WTC11 (cell line): Measurements from ENCODE around the gene CMBL.

Experiments
- CBFB ChIP-seq: sonication (generic); formaldehyde crosslinking; IDR thresholded peaks from 2 replicates; pipeline ENCODE4 v1.8.1; 2022; ENCODE audit warnings: mild to moderate bottlenecking, low read depth, missing genetic modification reagents
- CREM ChIP-seq: sonication (generic); formaldehyde crosslinking; IDR thresholded peaks from 2 replicates; pipeline ENCODE4 v1.8.1; 2022; ENCODE audit warnings: mild to moderate bottlenecking, missing genetic modification reagents, moderate library complexity
- FOXJ3 ChIP-seq: sonication (generic); formaldehyde crosslinking; IDR thresholded peaks from 2 replicates; pipeline ENCODE4 v1.9.0; 2021; ENCODE audit warnings: missing genetic modification reagents, mild to moderate bottlenecking, borderline replicate concordance
- FOXP1 ChIP-seq: sonication (generic); formaldehyde crosslinking; IDR thresholded peaks from 2 replicates; pipeline ENCODE4 v1.8.0; 2022; ENCODE audit warnings: missing genetic modification reagents, mild to moderate bottlenecking, moderate library complexity, borderline replicate concordance
- GRHL2 ChIP-seq: fragments of 250-450 bp; sonication (Bioruptor Pico); IDR thresholded peaks from 2 replicates; pipeline ENCODE4 v1.8.0; 2022; ENCODE audit warnings: mild to moderate bottlenecking, moderate library complexity; ENCODE audit not compliant: insufficient replicate concordance, severe bottlenecking
- JUN ChIP-seq: sonication (generic); formaldehyde crosslinking; IDR thresholded peaks from 2 replicates; pipeline ENCODE4 v1.8.0; 2023; ENCODE audit warnings: mild to moderate bottlenecking, missing genetic modification reagents
- NFATC4 ChIP-seq: fragments of 250-450 bp; sonication (Bioruptor Pico); IDR thresholded peaks from 2 replicates; pipeline ENCODE4 v1.9.0; 2021; ENCODE audit warnings: mild to moderate bottlenecking
- ZBTB21 ChIP-seq: sonication (generic); formaldehyde crosslinking; IDR thresholded peaks from 2 replicates; pipeline ENCODE4 v1.8.1; 2023; ENCODE audit warnings: mild to moderate bottlenecking, missing genetic modification reagents, borderline replicate concordance
- TF ChIP-seq, protein P1 (sequence below): sonication (generic); formaldehyde crosslinking; IDR thresholded peaks from 2 replicates; pipeline ENCODE4 v1.8.1; 2022; ENCODE audit warnings: mild to moderate bottlenecking, moderate library complexity, missing genetic modification reagents
- TF ChIP-seq, protein P2 (sequence below): fragments of 200-600 bp; IDR thresholded peaks from 2 replicates; pipeline ENCODE4 v1.8.0; 2022; ENCODE audit warnings: antibody characterized with exemption
- TF ChIP-seq, protein P3 (sequence below): sonication (generic); formaldehyde crosslinking; IDR thresholded peaks from 2 replicates; pipeline ENCODE4 v1.8.0; 2022; ENCODE audit warnings: mild to moderate bottlenecking, missing genetic modification reagents
- TF ChIP-seq, protein P4 (sequence below): sonication (generic); formaldehyde crosslinking; IDR thresholded peaks from 2 replicates; pipeline ENCODE4 v1.8.1; 2023; ENCODE audit warnings: mild to moderate bottlenecking, missing genetic modification reagents, moderate library complexity

DNA sequence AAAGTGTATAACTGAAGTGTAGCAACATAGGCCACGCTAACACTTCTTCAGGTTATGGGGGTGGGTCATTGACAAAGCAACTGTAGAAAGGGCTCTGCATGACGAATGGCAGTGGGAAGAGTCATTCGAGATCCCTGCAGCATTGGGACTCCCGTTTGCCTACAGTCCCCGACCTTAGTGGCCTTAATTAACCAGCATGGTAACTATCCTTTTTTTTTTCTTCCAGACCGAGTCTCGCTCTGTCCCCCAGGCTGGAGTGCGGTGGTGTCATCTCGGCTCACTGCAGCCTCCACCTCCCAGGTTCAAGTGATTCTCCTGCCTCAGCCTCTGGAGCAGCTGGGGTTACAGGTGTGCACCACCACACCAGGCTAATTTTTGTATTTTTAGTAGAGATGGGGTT, 14.2 kb upstream of the CMBL start:
- TF ChIP-seq FOXJ3 (no peak), CBFB (CRISPR knock-in tag) (no peak), NFATC4 (CRISPR knock-in tag) (no peak), GRHL2 (CRISPR knock-in tag) (no peak), JUN (CRISPR knock-in tag) (no peak), FOXP1 (CRISPR knock-in tag) (no peak), ZBTB21 (no peak), CREM (no peak)
- TF ChIP-seq, protein P1, sequence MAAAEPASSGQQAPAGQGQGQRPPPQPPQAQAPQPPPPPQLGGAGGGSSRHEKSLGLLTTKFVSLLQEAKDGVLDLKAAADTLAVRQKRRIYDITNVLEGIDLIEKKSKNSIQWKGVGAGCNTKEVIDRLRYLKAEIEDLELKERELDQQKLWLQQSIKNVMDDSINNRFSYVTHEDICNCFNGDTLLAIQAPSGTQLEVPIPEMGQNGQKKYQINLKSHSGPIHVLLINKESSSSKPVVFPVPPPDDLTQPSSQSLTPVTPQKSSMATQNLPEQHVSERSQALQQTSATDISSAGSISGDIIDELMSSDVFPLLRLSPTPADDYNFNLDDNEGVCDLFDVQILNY (CRISPR knock-in tag), result no peak
- TF ChIP-seq, protein P2, sequence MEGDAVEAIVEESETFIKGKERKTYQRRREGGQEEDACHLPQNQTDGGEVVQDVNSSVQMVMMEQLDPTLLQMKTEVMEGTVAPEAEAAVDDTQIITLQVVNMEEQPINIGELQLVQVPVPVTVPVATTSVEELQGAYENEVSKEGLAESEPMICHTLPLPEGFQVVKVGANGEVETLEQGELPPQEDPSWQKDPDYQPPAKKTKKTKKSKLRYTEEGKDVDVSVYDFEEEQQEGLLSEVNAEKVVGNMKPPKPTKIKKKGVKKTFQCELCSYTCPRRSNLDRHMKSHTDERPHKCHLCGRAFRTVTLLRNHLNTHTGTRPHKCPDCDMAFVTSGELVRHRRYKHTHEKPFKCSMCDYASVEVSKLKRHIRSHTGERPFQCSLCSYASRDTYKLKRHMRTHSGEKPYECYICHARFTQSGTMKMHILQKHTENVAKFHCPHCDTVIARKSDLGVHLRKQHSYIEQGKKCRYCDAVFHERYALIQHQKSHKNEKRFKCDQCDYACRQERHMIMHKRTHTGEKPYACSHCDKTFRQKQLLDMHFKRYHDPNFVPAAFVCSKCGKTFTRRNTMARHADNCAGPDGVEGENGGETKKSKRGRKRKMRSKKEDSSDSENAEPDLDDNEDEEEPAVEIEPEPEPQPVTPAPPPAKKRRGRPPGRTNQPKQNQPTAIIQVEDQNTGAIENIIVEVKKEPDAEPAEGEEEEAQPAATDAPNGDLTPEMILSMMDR, result no peak
- TF ChIP-seq, protein P3, sequence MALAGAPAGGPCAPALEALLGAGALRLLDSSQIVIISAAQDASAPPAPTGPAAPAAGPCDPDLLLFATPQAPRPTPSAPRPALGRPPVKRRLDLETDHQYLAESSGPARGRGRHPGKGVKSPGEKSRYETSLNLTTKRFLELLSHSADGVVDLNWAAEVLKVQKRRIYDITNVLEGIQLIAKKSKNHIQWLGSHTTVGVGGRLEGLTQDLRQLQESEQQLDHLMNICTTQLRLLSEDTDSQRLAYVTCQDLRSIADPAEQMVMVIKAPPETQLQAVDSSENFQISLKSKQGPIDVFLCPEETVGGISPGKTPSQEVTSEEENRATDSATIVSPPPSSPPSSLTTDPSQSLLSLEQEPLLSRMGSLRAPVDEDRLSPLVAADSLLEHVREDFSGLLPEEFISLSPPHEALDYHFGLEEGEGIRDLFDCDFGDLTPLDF, result no peak
- TF ChIP-seq, protein P4, sequence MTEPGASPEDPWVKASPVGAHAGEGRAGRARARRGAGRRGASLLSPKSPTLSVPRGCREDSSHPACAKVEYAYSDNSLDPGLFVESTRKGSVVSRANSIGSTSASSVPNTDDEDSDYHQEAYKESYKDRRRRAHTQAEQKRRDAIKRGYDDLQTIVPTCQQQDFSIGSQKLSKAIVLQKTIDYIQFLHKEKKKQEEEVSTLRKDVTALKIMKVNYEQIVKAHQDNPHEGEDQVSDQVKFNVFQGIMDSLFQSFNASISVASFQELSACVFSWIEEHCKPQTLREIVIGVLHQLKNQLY (CRISPR knock-in tag), result no peak
